Anterior cingulate cortex (tissue), 58 donors: ENCODE measurements around the gene VAC14.

Experiments used
- DNase-seq, 58 donors: peaks; one replicate each; lab custom pipeline; 2025; lab: John Stamatoyannopoulos, UW

The VAC14 gene

DNA sequence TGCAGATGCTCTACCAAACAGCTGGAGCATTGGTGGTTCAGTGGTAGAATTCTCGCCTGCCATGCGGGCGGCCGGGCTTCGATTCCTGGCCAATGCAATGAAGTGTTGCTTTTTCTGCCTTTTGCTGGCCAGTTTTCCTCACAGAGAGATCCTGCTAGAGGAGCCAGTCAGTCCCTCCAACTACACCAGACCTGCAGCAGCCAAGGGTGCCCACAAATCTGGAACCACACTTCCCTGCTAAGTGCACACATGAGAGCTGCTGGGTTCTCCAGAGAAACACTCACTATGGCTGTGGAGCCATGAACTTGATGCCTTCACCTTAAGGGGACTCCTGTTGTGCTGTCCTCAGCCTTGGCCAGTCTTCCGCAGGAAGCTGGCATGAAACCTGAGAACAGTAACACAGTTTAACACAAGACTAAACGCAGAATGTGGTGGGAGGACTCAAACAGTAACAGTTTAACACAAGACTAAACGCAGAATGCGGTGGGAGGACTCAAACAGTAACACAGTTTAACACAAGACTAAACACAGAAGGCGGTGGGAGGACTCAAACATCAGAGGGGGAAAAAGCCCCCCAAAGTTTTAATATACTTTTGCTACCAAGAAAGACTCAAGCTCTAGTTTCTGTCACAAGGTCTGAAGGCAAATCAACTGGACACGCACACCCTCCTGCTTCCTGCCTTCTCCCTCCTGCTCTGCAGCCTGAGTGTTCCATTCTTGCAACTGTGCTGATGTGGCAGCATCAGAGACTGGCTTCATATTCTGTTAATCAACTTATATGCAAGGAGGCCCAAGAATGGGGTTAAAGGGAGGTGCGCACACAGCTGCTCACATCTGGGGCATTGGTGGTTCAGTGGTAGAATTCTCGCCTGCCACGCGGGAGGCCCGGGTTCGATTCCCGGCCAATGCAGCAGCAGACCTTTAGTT, 12.0 kb downstream of the VAC14 start:
- DNase-seq, result peak in 5 of 58 donors; percentile 5 to 65 (median 18)

DNA sequence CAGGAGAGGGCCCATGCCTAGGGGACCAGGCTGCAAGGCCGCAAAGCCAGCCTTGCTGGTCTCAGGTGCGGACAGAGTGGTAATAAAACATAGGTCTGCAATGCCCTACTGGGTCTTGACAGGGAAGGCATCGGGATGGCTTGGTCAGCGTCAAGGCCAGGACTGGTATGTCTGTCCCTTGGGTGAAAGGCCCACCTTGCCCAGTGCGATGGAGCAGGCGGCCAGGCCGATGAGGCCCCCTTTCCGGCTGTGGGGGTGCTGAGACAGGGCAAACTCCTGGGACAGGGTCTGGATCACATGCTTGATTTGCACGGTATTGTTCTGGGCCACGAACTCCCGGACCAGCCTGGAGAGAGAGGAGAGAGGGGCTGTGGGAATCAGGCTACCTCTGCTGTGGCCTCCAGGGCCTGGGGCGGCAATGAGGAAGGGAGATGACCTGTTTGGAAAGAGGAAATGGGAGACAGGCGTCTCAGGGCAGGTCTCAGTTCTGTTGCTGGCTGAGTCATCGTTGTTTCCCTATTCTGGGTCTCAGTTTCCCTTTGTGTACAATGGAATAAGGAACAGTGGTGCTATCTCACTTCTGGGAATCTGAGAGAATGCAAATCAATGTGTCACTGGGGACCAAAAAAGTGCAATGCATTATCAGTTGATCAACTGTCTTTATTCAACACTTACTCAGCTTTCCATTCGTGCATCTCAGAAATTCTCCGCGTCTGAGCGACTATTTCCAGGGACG, 14.8 kb downstream of the VAC14 start:
- DNase-seq, result no peak

DNA sequence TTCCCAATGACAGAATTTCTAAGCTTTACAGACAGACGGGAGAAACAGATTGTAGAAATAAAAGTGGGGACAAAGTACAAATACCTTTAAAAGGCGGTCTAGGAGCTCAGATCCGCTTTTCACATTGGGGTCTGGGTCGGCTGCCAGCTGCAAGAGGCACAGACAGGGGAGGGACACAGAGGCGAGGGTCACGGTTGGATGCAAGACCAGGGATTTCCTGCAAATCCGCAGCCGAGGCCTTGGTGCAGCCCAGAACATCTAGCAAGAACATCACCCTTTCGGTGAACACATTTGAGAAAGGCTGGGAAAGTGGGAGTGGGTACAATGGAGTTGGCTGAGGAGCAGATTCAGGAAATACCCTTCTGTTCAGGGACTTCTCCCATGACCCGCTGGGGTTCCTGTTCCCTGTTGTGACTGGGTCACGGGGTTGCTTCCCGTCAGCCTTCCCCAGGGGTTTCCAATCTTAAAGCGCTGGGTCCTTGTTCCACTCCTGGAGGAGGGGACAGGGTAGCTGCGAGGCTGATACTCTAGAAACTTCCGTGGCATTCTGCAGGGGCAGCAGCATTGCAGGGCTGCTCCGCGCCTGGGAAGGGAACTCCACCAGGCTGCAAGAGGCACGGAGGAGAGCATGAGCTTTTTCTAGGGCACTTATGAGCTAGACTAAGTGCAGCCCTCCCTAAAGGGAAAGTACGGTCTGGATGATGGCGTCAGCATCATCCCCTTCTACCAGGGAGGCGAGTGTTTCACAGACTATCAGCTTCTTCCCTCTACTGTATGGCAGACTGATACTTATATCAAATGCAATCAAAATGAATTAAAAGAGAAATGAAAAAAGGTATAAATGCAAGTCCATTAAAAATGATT, 16.0 kb downstream of the VAC14 start:
- no peak for DNase-seq

DNA sequence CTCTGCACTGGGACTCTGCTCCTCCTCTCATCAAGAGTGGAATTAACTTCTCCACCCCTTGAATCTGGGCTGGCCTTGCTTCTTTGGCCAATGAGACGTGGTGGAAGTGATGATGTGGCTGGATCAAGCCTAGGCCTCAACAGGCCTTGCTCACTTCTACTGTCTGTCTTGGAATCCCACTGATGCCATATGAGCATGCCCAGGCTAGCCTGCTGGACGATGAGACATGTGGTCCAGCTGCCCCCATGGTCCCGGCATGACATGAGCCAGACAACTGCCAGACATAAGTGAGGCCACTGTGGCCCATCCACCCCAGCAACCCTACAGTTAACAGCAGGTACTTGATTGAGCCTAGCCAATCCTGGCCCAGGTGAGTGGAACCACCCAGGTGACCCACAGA, 18.7 kb downstream of the VAC14 start:
- no peak for DNase-seq

DNA sequence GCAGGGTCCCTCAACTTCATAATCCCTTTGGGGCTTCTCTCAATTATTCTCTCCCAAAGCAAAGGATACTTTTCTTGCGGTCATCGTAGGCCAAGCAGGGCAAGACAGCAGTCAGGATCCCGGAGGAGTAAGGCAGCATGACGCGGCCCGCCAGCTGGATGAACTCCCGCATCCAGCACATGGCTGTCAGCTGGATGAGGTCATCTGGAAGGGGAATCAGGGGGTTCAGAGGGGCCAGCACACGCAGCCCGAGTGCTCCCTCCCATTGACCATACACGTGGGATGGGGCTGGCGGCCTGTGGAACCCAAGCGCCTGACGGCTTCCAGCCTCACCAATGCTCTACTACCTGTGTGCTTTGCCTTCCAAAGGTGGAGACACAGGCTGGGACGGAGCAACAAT, 19.2 kb downstream of the VAC14 start:
- no peak for DNase-seq

DNA sequence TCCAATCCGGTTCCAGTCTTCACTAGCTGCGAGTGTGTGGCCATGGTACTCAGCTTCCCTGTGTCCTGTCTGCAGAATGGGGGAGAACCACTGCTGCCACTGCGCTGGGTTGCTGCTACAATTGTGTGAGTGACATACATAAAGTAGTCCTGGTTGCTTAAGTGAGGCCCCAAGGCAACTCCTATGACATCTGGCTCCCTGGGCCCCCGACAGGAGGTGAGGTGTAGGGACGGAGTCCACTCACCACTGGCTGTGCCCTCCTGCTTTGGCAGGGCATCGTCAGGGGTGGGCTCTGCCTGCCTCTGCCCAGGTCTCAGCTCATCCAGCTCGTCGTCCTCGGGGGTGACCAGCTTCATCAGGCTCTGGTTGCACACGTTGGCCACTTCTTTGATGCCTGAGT, 20.4 kb downstream of the VAC14 start:
- DNase-seq, result no peak

DNA sequence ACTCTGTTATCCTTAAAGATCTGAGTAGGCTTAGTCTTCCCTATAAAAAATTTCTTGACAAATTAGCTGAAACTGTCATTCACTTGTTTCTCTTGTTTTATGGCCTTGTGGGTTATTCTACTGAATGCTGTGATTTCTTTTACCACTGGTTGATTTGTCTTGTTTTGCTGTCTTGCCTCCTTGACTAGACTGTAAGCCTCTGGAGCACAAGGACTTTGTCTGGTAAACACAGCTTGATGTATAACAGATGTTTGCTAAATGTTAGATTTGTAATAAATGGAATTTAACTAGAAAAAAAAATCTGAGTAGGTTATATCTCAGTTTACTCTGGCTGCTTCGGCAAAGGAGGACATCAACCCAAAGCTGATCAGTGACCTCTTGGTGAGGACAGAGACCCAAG, 21.6 kb downstream of the VAC14 start:
- no peak for DNase-seq

DNA sequence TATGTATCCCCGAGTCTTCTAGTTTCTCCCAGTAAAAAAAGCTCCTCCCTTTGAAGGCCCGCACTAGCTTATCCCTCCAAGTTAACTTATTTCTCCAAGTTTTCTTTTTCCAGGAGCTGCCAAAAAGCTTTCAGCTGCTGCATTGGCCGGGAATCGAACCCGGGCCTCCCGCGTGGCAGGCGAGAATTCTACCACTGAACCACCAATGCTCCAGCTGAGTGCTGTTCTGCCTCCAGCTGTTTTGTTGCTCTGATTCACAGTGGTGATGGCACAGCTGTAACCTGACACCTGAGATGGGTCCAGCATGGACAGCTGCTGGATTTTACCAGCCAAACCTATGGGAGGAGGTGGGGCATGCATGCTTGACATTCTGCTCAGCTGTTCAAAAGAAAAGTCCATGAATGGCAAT, 22.1 kb downstream of the VAC14 start:
- peak in 11 of 58 donors; percentile 4 to 45 (median 14) for DNase-seq

DNA sequence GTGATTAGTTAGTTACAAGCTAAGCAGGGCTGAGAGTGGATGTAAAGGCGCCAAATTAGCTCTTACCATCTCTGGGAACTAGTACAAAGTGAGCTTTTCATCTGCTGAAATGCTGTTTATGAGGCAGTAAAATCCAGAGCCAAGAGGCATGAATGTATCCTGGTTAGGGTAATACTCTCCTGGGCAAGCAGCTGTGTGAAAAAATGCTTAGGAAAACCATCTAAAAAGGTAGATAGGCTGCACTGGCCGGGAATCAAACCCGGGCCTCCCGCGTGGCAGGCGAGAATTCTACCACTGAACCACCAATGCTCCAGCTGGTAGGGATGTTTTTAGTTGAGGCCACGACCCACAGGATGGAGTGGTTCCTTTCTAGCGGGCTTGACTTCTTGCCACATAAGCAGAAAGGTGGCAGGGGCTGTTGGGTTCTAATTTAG, 23.0 kb downstream of the VAC14 start:
- DNase-seq, result no peak

DNA sequence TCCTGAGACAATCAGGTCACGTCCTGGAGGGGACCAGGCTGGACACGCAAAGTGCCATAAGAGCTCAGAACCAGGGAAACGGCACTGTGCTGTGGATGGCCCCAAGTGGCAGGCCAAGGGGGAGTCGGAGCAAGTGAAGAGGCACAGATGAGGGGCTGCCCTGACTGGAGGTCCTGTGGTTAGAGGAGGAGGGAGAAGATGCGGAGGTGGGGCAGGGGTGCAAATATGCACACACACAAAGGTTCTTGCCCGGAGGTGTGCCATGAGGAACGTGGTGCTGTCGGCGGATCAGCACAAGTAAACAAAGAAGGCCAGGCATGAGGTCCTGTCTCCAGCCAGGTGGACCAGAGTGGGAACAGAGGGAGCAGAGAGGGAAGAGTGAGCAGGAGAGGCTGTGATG, 23.5 kb downstream of the VAC14 start:
- DNase-seq, result no peak

DNA sequence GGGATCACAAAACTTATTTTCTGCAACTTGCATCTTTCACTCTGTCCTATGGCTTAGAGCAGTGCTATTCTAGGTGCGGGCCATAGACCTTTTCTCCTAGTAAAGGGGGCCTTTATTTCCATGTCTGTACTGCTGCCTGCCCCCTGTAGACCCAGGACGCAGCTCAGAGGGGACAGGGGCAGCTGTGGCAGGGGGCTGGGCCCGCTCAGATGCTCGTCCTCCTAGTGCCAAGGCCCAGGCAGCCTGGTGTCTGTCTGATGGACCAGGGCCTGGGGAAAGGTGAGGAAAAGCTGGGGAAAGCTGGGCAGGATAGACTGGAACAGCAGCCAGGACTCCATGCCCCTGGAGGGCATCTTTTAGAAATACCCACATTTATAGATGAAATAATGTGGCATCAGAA, 25.6 kb downstream of the VAC14 start:
- DNase-seq, result no peak

DNA sequence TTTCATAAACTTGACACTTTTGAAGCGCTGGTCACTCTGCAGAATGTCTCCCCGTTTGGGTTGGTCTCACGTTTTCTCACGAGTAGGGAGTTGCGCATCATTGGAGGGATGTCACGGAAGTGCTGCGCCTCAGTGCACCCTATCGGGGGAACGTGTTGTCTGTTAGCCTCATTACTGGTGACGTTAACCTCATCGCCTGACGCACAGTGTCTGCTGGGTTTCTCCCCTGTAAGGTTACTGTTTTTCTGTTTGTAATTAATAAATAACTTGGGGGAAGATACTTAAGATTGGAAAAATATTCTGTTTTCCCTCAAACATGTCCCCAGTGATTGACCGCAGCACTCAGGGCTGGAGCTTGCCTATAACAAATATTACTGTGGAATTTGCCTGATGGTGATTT, 26.7 kb downstream of the VAC14 start:
- DNase-seq, result no peak

DNA sequence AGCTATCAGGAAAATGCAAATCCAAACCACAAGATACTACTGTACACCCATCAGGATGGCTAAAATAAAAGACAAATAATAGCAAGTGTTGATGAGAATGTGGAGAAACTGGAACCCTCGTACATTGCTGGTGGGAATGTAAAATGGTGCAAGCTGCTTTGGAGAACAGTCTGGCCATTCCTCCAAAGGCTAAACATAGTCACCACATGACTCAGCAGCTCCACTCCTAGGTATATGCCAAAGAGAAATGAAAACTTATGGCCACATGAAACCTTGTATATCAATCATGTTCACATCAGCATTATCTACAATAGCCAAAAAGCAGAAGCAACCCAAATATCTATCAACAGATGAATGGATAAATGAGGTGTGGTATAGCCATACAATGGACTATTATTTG, 28.5 kb downstream of the VAC14 start:
- no peak for DNase-seq

DNA sequence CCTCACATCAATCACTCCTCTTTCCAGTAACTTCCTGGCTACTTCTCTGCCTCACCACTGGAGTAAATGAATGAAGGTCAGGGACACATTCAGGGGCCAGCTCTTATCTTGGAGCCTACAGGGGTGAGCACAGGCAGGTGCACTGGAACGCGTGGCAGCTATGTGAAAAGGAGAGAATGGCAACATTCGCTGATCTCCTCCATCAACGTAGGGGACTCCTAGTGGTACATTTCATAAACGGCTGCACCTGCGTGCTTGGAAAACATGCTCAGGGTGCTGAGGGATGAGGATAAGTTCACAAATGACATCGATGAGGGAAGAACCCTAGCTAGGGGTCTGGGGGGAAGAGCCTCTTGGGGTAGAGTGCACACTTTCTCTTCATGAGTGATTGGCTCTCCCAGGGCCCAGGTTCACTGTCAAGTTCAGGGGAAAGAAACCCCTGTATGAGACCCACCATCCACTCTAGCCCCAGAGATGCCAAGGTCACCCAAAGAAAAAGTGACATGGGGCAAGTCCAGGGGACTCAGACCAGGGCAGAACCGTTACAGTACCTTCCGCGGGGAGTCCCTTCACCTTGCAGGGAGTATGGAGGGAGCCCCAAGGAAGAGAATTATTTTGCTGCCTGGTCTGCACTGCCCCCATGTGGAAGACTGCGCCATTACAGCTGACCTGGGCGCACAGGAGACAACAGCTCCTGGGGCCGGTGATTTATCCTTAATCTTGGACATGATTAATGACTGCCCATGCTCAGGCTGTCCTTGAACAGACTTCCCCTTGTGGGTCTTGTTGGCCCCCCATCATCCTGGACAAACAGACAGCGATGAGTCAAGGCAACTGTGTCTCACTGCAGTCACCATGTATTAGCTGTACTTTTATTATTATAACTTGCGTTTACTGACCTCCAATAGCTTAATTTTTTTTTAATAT, 30.1 kb downstream of the VAC14 start:
- peak in 47 of 58 donors; percentile 9 to 83 (median 46) for DNase-seq

DNA sequence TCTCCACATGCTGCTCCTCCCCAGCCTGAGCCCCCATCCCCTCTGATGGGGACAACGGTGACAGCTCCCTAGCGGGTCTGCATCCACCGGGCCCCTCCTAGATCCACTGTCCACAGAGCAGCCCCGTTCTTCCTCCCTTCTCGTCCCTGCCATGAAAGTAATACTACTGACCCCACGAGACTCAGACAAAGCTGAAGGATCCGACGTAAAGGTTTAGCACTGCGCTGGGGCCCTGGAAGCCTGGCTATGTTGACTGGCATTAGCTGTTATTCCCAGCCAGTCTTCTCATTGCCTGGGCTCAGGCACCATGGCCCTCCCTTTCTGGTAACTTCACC, 30.7 kb downstream of the VAC14 start:
- DNase-seq, result no peak

DNA sequence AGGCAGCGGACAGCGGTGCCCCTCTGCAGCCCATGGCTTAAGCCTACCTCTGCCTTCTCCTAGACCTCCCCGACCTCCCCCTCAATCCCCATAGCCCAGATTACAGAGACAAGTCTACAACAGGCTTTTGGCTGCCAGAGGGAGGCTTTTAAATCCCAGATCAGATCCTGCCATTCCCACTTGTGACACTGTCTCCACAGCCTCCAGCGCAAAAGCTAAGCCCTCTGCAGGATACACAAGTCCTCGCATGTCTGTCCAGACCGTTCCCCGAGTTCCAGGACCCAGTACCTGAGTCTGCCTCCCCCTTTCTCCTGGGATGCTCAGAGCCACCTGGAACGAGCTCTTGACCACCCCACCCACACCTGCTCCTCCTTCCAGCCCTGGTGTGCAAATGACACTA, 31.2 kb downstream of the VAC14 start:
- DNase-seq, result no peak

DNA sequence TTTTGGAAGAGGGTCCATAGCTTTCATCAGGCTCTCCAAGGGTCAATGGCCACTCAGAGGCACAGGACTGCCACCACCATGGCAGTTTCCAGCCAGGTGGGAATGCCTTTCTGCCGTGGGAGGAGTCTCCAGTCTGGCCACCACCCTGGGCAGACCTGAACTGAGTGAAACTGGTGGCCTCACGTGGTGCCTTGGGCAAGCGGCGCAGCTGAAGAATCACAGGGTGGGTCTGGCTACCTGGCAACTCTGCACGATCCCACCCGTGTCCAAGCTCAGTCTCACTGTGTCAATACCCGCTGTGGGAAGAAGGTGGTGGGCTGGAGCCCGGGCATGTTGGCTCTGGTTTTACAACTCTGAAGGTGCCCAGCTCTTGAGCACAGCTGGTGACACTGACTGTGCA, 31.8 kb downstream of the VAC14 start:
- DNase-seq, result no peak

DNA sequence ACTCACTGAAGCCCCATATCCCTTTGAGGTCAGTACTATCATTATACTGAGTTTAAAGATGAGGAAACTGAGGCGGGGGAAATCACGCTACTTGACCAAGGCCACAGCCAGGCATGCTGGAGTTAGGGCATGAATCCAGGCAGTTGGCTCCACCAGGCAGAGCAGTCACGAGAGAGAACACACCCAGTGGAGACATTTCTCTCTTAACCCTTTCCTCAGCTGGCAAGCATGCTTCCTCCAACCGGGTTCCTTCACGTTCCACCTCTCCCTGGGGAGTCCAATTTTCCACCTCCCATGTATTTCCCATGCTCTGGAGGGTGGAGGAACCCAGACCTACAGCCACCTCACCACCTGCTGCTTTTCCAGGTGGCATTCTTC, 32.8 kb downstream of the VAC14 start:
- DNase-seq, result no peak

DNA sequence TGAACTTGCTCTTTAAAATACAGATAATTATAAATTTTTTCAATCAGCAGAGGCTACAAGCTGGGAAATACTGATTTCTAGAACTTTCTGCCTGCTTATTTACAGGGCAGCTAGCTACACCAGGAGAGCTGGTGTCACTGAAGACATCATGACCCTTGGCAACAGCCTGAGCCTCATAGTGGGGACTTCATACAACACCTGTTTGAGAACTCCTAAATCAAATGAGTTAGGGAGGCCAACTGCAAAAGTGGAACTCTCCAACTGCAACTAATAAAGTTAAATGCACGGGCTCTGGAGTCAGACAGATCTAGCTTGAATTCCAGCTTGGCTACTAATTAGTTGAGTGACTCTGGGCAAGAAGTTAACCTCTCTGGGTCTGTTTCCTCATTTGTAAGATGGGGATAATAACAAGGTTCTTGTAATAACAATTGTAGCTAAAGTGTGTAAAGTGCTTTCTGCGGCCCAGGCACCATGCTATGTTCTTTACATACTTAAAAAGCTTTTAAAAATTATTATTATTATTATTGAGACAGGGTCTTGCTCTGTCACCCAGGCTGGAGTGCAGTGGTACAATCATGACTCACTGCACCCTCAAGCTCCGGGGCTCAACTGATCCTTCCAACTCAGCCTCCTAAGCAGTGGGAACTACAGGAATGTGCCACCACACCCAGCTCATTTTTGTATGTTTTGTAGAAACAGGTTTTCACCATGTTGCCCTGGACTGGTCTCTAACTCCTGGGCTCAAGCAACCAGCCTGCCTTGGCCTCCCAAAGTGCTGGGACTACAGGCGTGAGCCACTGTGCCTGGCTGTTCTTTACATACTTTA, 33.4 kb downstream of the VAC14 start:
- no peak for DNase-seq
